ENCODE results near the gene VEGFA.

Gene VEGFA

GRCh38 chr6:43747784-43748183 lies 22.2 kb upstream of the VEGFA start:
- Histone ChIP-seq H3K27me3 (ENCODE audit: low read depth, low read length) (no peaks in the 10 kb centered on the region), H3K9me3 (ENCODE audit: control insufficient read depth in 1 of 2, low read length in 2 of 2) (no peaks in the 10 kb centered on the region), H3K36me3 (ENCODE audit: control insufficient read depth in 1 of 2, insufficient read depth in 2 of 2, low read length in 2 of 2) (no peaks in the 10 kb centered on the region), H3K27ac (ENCODE audit: low read length) (no peak overlapping the region), H3K4me3 (ENCODE audit: low read depth in 1 of 2, low read length in 2 of 2) (no peak overlapping the region), H3K4me1 (ENCODE audit: control insufficient read depth in 1 of 2, insufficient read depth in 2 of 2, low read length in 2 of 2) (no peaks in the 10 kb centered on the region)

DNA sequence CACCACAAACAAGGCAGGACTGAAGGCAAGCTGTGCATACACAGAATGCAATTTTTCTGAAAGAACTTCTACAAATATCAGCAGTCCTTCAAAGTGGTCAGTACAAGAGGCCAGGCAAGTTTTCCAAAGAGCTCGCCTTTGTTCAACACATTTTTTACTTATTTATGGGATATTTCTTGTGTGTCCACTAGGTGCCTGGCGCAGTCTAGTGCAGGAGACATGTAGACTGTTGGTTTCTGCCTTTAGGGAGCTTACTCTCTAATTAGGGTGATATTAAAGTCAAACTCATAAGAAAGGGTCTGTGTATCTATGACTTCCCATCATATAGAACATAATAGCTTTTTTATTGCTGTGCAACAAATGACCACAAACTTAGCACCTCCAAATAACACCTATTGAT lies 21.2 kb upstream of the VEGFA start:
- no peaks in the 10 kb centered on the region for H3K36me3 ChIP-seq (ENCODE audit: control insufficient read depth in 1 of 2, insufficient read depth in 2 of 2, low read length in 2 of 2)
- no peaks in the 10 kb centered on the region for H3K9me3 ChIP-seq (ENCODE audit: control insufficient read depth in 1 of 2, low read length in 2 of 2)
- H3K4me3 ChIP-seq (ENCODE audit: low read depth in 1 of 2, low read length in 2 of 2) = no peak overlapping the region
- H3K4me1 ChIP-seq (ENCODE audit: control insufficient read depth in 1 of 2, insufficient read depth in 2 of 2, low read length in 2 of 2) = no peaks in the 10 kb centered on the region
- H3K27ac ChIP-seq (ENCODE audit: low read length) = no peak overlapping the region
- no peaks in the 10 kb centered on the region for H3K27me3 ChIP-seq (ENCODE audit: low read depth, low read length)

- Histone ChIP-seq H3K27ac (ENCODE audit: low read length) (no peak overlapping the region), H3K27me3 (ENCODE audit: low read depth, low read length) (no peaks in the 10 kb centered on the region), H3K9me3 (ENCODE audit: control insufficient read depth in 1 of 2, low read length in 2 of 2) (no peaks in the 10 kb centered on the region), H3K4me3 (ENCODE audit: low read depth in 1 of 2, low read length in 2 of 2) (no peak overlapping the region), H3K4me1 (ENCODE audit: control insufficient read depth in 1 of 2, insufficient read depth in 2 of 2, low read length in 2 of 2) (no peaks in the 10 kb centered on the region), H3K36me3 (ENCODE audit: control insufficient read depth in 1 of 2, insufficient read depth in 2 of 2, low read length in 2 of 2) (no peaks in the 10 kb centered on the region)
Measured at GRCh38 chr6:43749461-43749860, 20.6 kb upstream of the VEGFA start.

GRCh38 chr6:43750622-43751021 lies 19.4 kb upstream of the VEGFA start:
- H3K4me1 ChIP-seq (ENCODE audit: control insufficient read depth in 1 of 2, insufficient read depth in 2 of 2, low read length in 2 of 2) = no peaks in the 10 kb centered on the region
- no peaks in the 10 kb centered on the region for H3K36me3 ChIP-seq (ENCODE audit: control insufficient read depth in 1 of 2, insufficient read depth in 2 of 2, low read length in 2 of 2)
- no peaks in the 10 kb centered on the region for H3K9me3 ChIP-seq (ENCODE audit: control insufficient read depth in 1 of 2, low read length in 2 of 2)
- no peak overlapping the region for H3K27ac ChIP-seq (ENCODE audit: low read length)
- no peaks in the 10 kb centered on the region for H3K27me3 ChIP-seq (ENCODE audit: low read depth, low read length)
- no peak overlapping the region for H3K4me3 ChIP-seq (ENCODE audit: low read depth in 1 of 2, low read length in 2 of 2)

DNA sequence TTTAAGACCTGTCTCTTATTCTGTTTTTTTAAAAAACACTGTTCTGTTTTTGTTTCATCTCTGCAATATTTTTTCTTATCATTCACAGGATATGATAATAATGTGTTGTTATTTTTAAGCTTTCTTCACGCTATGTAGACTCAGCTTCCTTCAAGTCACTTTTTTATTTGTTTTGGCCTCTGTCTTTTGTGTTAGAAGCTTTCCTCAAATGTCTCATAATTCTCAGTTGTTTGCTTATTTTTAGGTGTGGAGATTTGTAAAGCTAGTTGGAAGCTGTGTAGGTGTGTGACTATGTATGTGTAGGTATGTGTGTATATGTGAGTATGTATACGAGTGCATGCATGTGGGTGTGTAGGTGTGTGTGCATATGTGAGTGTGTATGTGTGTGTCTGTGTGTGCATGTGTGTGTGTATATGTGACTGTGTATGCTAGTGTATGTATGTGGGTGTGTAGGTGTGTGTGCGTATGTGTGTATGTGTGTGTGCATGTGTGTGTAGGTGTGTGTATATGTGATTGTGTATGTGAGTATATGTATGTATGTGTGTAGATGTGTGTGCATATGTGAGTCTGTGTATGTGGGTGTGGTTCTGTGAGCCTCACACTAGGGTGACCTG lies 16.3 kb upstream of the VEGFA start:
- Histone ChIP-seq H3K9me3 (ENCODE audit: control insufficient read depth in 1 of 2, low read length in 2 of 2) (no peaks in the 10 kb centered on the region), H3K4me3 (ENCODE audit: low read depth in 1 of 2, low read length in 2 of 2) (no peak overlapping the region), H3K36me3 (ENCODE audit: control insufficient read depth in 1 of 2, insufficient read depth in 2 of 2, low read length in 2 of 2) (no peaks in the 10 kb centered on the region), H3K4me1 (ENCODE audit: control insufficient read depth in 1 of 2, insufficient read depth in 2 of 2, low read length in 2 of 2) (no peaks in the 10 kb centered on the region), H3K27ac (ENCODE audit: low read length) (no peak overlapping the region), H3K27me3 (ENCODE audit: low read depth, low read length) (no peaks in the 10 kb centered on the region)

DNA sequence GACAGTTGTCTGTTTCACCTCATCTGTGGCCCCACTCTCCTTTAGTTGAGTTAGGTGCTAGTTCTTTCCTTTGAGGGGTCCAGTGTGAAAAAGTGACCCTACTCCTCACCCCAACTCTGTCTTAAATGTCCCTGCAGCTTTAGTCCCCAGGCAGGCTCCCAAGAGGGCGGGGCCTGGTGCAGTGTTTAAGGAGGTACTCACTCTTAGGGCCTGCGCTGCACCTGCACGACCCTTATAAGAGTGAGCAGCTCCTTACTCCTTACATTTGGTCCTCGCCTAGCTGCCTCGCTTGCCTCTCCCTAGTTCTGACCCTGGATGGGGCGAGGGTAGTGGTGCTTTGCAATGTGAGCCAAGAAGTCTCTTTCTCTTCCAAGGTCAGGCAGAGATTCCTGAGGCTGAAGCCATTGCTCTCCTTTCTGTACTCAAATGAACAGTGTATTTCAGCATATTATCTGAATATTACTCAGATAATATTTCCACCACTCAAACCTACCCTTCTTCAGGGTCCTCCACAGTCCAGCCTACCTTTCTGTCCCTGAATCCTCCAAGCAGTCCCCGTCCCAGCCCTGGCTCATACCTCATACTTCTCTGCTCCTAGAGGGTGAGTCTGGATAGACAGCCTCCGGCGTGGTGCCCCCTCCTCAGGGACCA lies 11.9 kb upstream of the VEGFA start:
- no peak overlapping the region for H3K4me3 ChIP-seq (ENCODE audit: low read depth in 1 of 2, low read length in 2 of 2)
- H3K4me1 ChIP-seq (ENCODE audit: control insufficient read depth in 1 of 2, insufficient read depth in 2 of 2, low read length in 2 of 2) = no peaks in the 10 kb centered on the region
- no peaks in the 10 kb centered on the region for H3K9me3 ChIP-seq (ENCODE audit: control insufficient read depth in 1 of 2, low read length in 2 of 2)
- no peaks in the 10 kb centered on the region for H3K36me3 ChIP-seq (ENCODE audit: control insufficient read depth in 1 of 2, insufficient read depth in 2 of 2, low read length in 2 of 2)
- H3K27me3 ChIP-seq (ENCODE audit: low read depth, low read length) = no peaks in the 10 kb centered on the region
- no peak overlapping the region for H3K27ac ChIP-seq (ENCODE audit: low read length)

DNA sequence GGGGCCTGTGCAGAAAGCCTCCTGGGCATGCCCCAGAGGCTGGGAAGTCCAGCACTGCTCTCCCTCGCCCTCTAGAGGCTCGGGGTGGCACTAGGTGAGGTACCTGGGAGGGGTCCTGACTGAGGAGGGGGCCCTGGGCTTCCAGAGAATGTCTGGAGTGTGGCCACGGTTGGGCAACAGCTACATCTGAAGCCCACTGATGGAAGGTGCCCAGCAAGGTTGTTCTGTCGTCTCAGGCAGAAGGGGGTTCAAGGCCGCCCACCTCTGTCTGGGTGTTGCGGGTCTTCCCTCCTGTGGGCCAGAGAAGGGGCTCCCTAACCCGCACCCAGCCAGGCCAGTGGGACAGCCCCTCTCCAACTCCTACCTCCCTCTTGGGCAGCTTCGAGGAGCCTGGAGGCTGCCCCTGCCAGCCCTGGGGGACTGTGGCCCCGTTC lies 11.4 kb upstream of the VEGFA start:
- no peak overlapping the region for H3K4me3 ChIP-seq (ENCODE audit: low read depth in 1 of 2, low read length in 2 of 2)
- no peaks in the 10 kb centered on the region for H3K4me1 ChIP-seq (ENCODE audit: control insufficient read depth in 1 of 2, insufficient read depth in 2 of 2, low read length in 2 of 2)
- no peak overlapping the region for H3K27ac ChIP-seq (ENCODE audit: low read length)

DNA sequence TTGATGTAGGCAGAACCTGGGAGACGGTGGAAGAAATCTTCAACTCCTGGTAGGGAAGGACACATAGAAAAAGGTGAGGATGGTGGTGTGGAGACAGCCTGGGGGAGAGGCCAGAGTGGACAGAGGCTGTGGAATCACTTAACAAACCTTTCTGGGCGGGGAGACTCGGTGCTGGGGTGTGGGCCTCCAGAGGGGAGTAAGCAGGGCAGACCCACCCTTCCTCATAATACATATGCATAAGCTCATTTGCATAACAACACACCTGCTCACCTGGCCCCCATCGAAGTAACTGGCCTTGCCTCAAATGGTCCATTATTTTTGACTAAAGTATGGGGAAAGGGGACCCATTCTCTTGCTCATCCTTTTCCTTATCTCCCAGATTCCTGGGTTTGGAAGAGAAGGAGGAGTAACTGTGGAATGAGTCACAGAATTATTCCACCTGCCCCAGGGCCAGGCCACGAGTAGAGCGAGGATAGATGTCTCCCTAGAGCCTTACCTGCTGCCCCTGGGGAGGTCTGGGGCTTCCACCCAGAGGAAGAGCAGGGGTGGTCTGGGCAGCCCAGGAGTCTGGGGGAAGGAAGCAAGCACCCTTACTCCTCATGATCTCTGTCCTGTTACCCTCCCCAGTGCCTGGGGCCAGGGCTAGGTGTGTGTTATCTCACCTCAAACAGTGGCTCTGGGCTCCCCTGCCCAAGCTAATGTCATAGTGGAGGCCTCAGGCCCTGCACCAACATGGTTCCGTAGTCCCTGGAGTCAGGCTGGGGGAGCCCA lies 10.7 kb upstream of the VEGFA start:
- Histone ChIP-seq H3K36me3 (ENCODE audit: control insufficient read depth in 1 of 2, insufficient read depth in 2 of 2, low read length in 2 of 2) (no peaks in the 10 kb centered on the region), H3K4me1 (ENCODE audit: control insufficient read depth in 1 of 2, insufficient read depth in 2 of 2, low read length in 2 of 2) (no peaks in the 10 kb centered on the region)

More for the DNA sequence above, 11.4 kb upstream of the VEGFA start:
- no peaks in the 10 kb centered on the region for H3K9me3 ChIP-seq (ENCODE audit: control insufficient read depth in 1 of 2, low read length in 2 of 2)
- H3K27me3 ChIP-seq (ENCODE audit: low read depth, low read length) = no peaks in the 10 kb centered on the region
- H3K36me3 ChIP-seq (ENCODE audit: control insufficient read depth in 1 of 2, insufficient read depth in 2 of 2, low read length in 2 of 2) = no peaks in the 10 kb centered on the region

GRCh38 chr6:43759907-43760206 lies 10.2 kb upstream of the VEGFA start:
- Histone ChIP-seq H3K27ac (ENCODE audit: low read length) (no peak overlapping the region), H3K27me3 (ENCODE audit: low read depth, low read length) (no peaks in the 10 kb centered on the region), H3K4me3 (ENCODE audit: low read depth in 1 of 2, low read length in 2 of 2) (no peak overlapping the region), H3K9me3 (ENCODE audit: control insufficient read depth in 1 of 2, low read length in 2 of 2) (no peaks in the 10 kb centered on the region), H3K36me3 (ENCODE audit: control insufficient read depth in 1 of 2, insufficient read depth in 2 of 2, low read length in 2 of 2) (no peaks in the 10 kb centered on the region), H3K4me1 (ENCODE audit: control insufficient read depth in 1 of 2, insufficient read depth in 2 of 2, low read length in 2 of 2) (no peaks in the 10 kb centered on the region)

More for the DNA sequence above, 10.7 kb upstream of the VEGFA start:
- Histone ChIP-seq H3K27me3 (ENCODE audit: low read depth, low read length) (no peaks in the 10 kb centered on the region), H3K27ac (ENCODE audit: low read length) (no peak overlapping the region), H3K9me3 (ENCODE audit: control insufficient read depth in 1 of 2, low read length in 2 of 2) (no peaks in the 10 kb centered on the region), H3K4me3 (ENCODE audit: low read depth in 1 of 2, low read length in 2 of 2) (no peak overlapping the region)

GRCh38 chr6:43760210-43761168 lies 9.5 kb upstream of the VEGFA start:
- no peaks in the 10 kb centered on the region for H3K36me3 ChIP-seq (ENCODE audit: control insufficient read depth in 1 of 2, insufficient read depth in 2 of 2, low read length in 2 of 2)
- H3K4me1 ChIP-seq (ENCODE audit: control insufficient read depth in 1 of 2, insufficient read depth in 2 of 2, low read length in 2 of 2) = no peaks in the 10 kb centered on the region
- no peaks in the 10 kb centered on the region for H3K9me3 ChIP-seq (ENCODE audit: control insufficient read depth in 1 of 2, low read length in 2 of 2)
- H3K27ac ChIP-seq (ENCODE audit: low read length) = no peak overlapping the region
- no peak overlapping the region for H3K4me3 ChIP-seq (ENCODE audit: low read depth in 1 of 2, low read length in 2 of 2)
- H3K27me3 ChIP-seq (ENCODE audit: low read depth, low read length) = no peaks in the 10 kb centered on the region

Data from muscle layer of duodenum (tissue), 2 donors.